Mesenchymal stem cell (in vitro differentiated cells and primary cell): ENCODE data around the gene KSR1.

Source experiments
- DNase-seq: peaks from one replicate; pipeline ENCODE4 v3.0.0-alpha.2; 2013
- H2AFZ ChIP-seq: one replicate; pipeline ENCODE4 v1.6.1; 2013; ENCODE audit warnings: low read depth, mild to moderate bottlenecking, control low read depth, inconsistent platforms, low read length, moderate library complexity
- H2AK5ac ChIP-seq: 2 replicates; pipeline ENCODE4 v1.6.1; 2013; ENCODE audit warnings: low read length, moderate library complexity, mild to moderate bottlenecking, inconsistent platforms; ENCODE audit not compliant: severe bottlenecking
- H2BK120ac ChIP-seq: one replicate; pipeline ENCODE4 v1.6.1; 2013; ENCODE audit warnings: low read depth, mild to moderate bottlenecking, inconsistent platforms, low read length, moderate library complexity
- H2BK12ac ChIP-seq, 2 experiments: one replicate each; pipeline ENCODE4 v1.6.1; 2013; ENCODE audit warnings: inconsistent platforms in 2 of 2, low read length in 2 of 2, mild to moderate bottlenecking in 2 of 2, moderate library complexity in 2 of 2, control low read depth in 1 of 2
- H2BK15ac ChIP-seq: one replicate; pipeline ENCODE4 v1.6.1; 2013; ENCODE audit warnings: mild to moderate bottlenecking, low read depth, inconsistent platforms; ENCODE audit not compliant: poor library complexity, severe bottlenecking
- H2BK5ac ChIP-seq: 2 replicates; pipeline ENCODE4 v1.6.1; 2013; ENCODE audit warnings: low read depth, mild to moderate bottlenecking, low read length, control low read depth, inconsistent platforms; ENCODE audit not compliant: poor library complexity, severe bottlenecking
- H3K14ac ChIP-seq, 2 experiments: one replicate each; pipeline ENCODE4 v1.6.1; 2013; ENCODE audit warnings: inconsistent platforms in 2 of 2, low read length in 2 of 2, control low read depth in 1 of 2, mild to moderate bottlenecking in 1 of 2, moderate library complexity in 1 of 2
- H3K18ac ChIP-seq, 2 experiments: one replicate each; pipeline ENCODE4 v1.6.1; 2013; ENCODE audit warnings: inconsistent platforms in 2 of 2, low read length in 2 of 2, control low read depth in 1 of 2, low read depth in 1 of 2, mild to moderate bottlenecking in 1 of 2
- H3K23ac ChIP-seq, 2 experiments: one replicate each; pipeline ENCODE4 v1.6.1; 2013; ENCODE audit warnings: inconsistent platforms in 2 of 2, low read length in 2 of 2, mild to moderate bottlenecking in 2 of 2, moderate library complexity in 2 of 2, control low read depth in 1 of 2
- H3K27ac ChIP-seq: 2 replicates; pipeline ENCODE4 v1.5.1; 2013; ENCODE audit warnings: mild to moderate bottlenecking, moderate library complexity, low read length, control low read depth, inconsistent platforms; ENCODE audit not compliant: poor library complexity, severe bottlenecking
- H3K27me3 ChIP-seq, 2 experiments: 2 replicates each; pipeline versions ENCODE4 v1.6.1 to v1.7.0; 2013; ENCODE audit warnings: low read length in 2 of 2, mild to moderate bottlenecking in 2 of 2, moderate library complexity in 2 of 2, control low read depth in 1 of 2, inconsistent platforms in 1 of 2; ENCODE audit not compliant: control insufficient read depth in 1 of 2, insufficient read depth in 1 of 2
- H3K36me3 ChIP-seq, 2 experiments: 2 replicates each; pipeline versions ENCODE4 v1.6.1 to v1.7.0; 2013; ENCODE audit warnings: low read length in 2 of 2, control low read depth in 1 of 2, inconsistent platforms in 1 of 2, low read depth in 1 of 2, mild to moderate bottlenecking in 1 of 2; ENCODE audit not compliant: insufficient read depth in 2 of 2, control insufficient read depth in 1 of 2
- H3K4ac ChIP-seq, 2 experiments: one replicate each; pipeline ENCODE4 v1.6.1; 2013; ENCODE audit warnings: inconsistent platforms in 2 of 2, low read length in 2 of 2, mild to moderate bottlenecking in 2 of 2, moderate library complexity in 2 of 2, control low read depth in 1 of 2, low read depth in 1 of 2
- H3K4me1 ChIP-seq: 2 replicates; pipeline ENCODE4 v1.6.1; 2013; ENCODE audit warnings: low read depth, low read length, control low read depth; ENCODE audit not compliant: control insufficient read depth, insufficient read depth
- H3K4me2 ChIP-seq: 2 replicates; pipeline ENCODE4 v1.6.1; 2013; ENCODE audit warnings: low read length, mild to moderate bottlenecking, inconsistent platforms; ENCODE audit not compliant: poor library complexity, severe bottlenecking
- H3K4me3 ChIP-seq, 2 experiments: 2 replicates each; pipeline versions ENCODE4 v1.5.1 to v1.7.0; 2013; ENCODE audit warnings: low read length in 2 of 2, mild to moderate bottlenecking in 2 of 2, control low read depth in 1 of 2, low read depth in 1 of 2; ENCODE audit not compliant: insufficient read depth in 1 of 2
- H3K79me1 ChIP-seq: replicated peaks from 2 replicates; pipeline ENCODE4 v1.6.1; 2013; ENCODE audit warnings: mild to moderate bottlenecking, control low read depth, low read length, inconsistent platforms; ENCODE audit not compliant: poor library complexity, severe bottlenecking
- H3K9ac ChIP-seq: 2 replicates; pipeline ENCODE4 v1.7.0; 2013; ENCODE audit warnings: mild to moderate bottlenecking, low read length, moderate library complexity
- H3K9me3 ChIP-seq: 2 replicates; pipeline ENCODE4 v1.7.0; 2013; ENCODE audit warnings: mild to moderate bottlenecking, low read length; ENCODE audit not compliant: control insufficient read depth
- H4K8ac ChIP-seq: one replicate; pipeline ENCODE4 v1.6.1; 2013; ENCODE audit warnings: inconsistent platforms, mild to moderate bottlenecking, low read length, moderate library complexity
- H4K91ac ChIP-seq: one replicate; pipeline ENCODE4 v1.6.1; 2013; ENCODE audit warnings: mild to moderate bottlenecking, low read length, inconsistent platforms
- WGBS: methylation state at CpG from one replicate; pipeline ENCODE4 v1.1.7; 2013; ENCODE audit warnings: mixed read lengths; 5-methylcytosine and 5-hydroxymethylcytosine counted together

Gene KSR1

DNA sequence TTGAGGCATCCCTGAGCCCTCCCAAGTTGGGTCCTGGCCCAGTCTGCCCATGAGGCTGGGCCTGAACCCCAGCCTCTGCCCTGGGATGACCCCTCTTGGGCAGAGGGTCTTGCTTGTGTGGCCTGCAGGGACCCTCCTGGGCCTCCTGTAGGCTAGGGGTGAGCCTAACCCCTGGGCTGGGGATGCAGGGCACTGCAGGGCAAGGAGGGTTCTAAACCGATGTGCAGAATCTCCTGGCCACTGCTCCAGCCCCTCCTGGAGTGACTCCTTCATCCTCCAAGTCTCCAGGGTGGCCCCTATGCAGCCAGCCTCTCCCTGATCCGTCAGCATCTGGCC, 212.2 kb downstream of the KSR1 start:
- Histone ChIP-seq H2BK15ac (no peak overlapping the region), H3K4me2 (no peak overlapping the region), H3K79me1 (no peaks in the 10 kb centered on the region), H3K14ac (no peak overlapping the region), H2AFZ (no peak overlapping the region), H3K4ac (no peak overlapping the region), H2BK5ac (no peak overlapping the region), H3K9me3 (no peaks in the 10 kb centered on the region), H3K27ac (no peak overlapping the region), H4K8ac (no peak overlapping the region), H3K23ac (no peak overlapping the region), H2BK120ac (no peak overlapping the region), H3K4me3 (no peak overlapping the region), H3K36me3 (no peaks in the 10 kb centered on the region), H3K18ac (no peak overlapping the region), H4K91ac (no peak overlapping the region), H2BK12ac (no peak overlapping the region), H3K27me3 (peaks cover 0 to 23% of the 10 kb centered on the region in 2 experiments), H2AK5ac (no peak overlapping the region), H3K9ac (no peak overlapping the region), H3K4me1 (no peaks in the 10 kb centered on the region)
- no peak for DNase-seq
- WGBS = 62% methylated on average over 2 of the region's 2 CpGs

DNA sequence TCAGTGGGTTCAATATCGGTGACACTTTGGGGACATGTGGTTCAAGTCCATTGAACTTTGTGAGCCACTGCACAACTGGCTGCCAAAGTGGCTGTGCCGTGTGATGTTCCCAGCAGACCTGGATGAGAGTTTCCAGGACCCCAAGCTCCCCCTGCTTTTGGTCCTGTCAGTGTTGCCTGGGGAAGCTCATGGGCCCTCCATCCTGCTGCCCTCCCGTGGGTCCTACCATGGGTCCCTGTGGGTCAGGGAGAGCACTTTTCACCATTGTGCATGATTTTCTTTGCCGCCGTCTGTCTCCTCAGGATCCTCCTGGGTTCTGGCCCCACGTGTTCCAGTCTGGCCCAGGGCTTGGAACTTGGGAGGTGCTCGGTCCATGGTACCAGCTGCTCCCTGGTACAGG, 212.9 kb downstream of the KSR1 start:
- H3K79me1 ChIP-seq = no peaks in the 10 kb centered on the region
- no peak overlapping the region for H2BK5ac ChIP-seq
- no peak overlapping the region for H2AFZ ChIP-seq
- no peak overlapping the region for H4K91ac ChIP-seq
- no peaks in the 10 kb centered on the region for H3K9me3 ChIP-seq
- H3K27me3 ChIP-seq = peaks cover 0 to 19% of the 10 kb centered on the region in 2 experiments
- no peak overlapping the region for H2AK5ac ChIP-seq
- H3K23ac ChIP-seq = no peak overlapping the region
- H3K4me1 ChIP-seq = no peaks in the 10 kb centered on the region
- H3K18ac ChIP-seq = no peak overlapping the region
- DNase-seq = no peak
- no peak overlapping the region for H3K27ac ChIP-seq
- no peak overlapping the region for H3K4me2 ChIP-seq
- H2BK15ac ChIP-seq = no peak overlapping the region
- H3K36me3 ChIP-seq = no peaks in the 10 kb centered on the region
- H2BK12ac ChIP-seq = no peak overlapping the region
- H3K9ac ChIP-seq = no peak overlapping the region
- WGBS = 76% methylated on average over 7 of the region's 7 CpGs
- H3K4ac ChIP-seq = no peak overlapping the region
- H3K4me3 ChIP-seq = no peak overlapping the region
- H3K14ac ChIP-seq = no peak overlapping the region
- no peak overlapping the region for H2BK120ac ChIP-seq
- H4K8ac ChIP-seq = no peak overlapping the region

GRCh38 chr17:27669850-27670249, 213.6 kb downstream of the KSR1 start:
- no peak overlapping the region for H3K9ac ChIP-seq
- no peak overlapping the region for H3K18ac ChIP-seq
- H3K36me3 ChIP-seq = no peaks in the 10 kb centered on the region
- no peak overlapping the region for H4K91ac ChIP-seq
- H3K4me2 ChIP-seq = no peak overlapping the region
- no peaks in the 10 kb centered on the region for H3K4me1 ChIP-seq
- H2BK5ac ChIP-seq = no peak overlapping the region
- H2AK5ac ChIP-seq = no peak overlapping the region
- H2AFZ ChIP-seq = no peak overlapping the region
- H3K9me3 ChIP-seq = no peaks in the 10 kb centered on the region
- no peak overlapping the region for H3K4ac ChIP-seq
- H3K23ac ChIP-seq = no peak overlapping the region
- WGBS = 54% methylated on average over 4 of the region's 5 CpGs
- no peak for DNase-seq
- H3K27me3 ChIP-seq = peaks cover 0 to 19% of the 10 kb centered on the region in 2 experiments
- H3K14ac ChIP-seq = no peak overlapping the region
- no peak overlapping the region for H3K27ac ChIP-seq
- H4K8ac ChIP-seq = no peak overlapping the region
- no peak overlapping the region for H3K4me3 ChIP-seq
- no peak overlapping the region for H2BK12ac ChIP-seq
- no peaks in the 10 kb centered on the region for H3K79me1 ChIP-seq
- no peak overlapping the region for H2BK120ac ChIP-seq
- H2BK15ac ChIP-seq = no peak overlapping the region

DNA sequence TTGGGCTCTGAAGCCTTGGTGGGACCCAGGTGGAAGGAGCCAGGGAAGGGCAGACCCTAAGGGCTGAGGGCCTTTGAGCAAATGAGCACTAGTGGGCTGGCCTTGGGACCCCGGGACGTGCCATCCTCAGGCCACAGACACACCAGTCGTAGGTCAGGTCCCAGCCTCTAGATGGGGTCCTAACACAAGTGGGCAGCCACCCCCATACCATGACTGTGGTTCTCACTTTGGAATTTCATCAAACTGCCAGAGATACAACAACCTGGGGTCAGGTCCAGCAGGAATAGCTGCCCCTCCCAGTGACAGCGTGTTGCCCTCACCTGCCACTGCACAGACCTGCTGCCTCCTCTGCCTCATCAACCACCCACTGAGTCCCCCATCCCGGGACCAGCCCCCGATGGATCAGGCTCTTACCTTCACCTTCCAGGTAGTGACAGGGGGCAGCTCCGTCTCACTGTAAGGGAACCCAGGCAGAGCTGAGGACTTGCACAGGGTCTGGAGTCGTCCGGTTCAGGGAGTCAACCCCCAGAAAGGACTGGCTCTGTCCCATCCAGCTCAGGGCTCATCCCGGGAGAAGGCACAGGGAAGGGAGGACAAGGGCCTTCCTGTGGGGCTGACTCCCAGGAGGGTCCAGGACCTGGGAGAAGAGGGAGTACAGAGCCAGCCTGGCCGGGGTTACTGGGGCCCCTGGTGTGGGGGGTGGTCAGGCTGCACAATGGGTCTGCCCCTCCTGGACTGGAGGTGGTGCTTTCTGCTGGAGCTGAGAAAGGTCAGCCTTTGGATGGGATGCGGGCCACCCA, 214.7 kb downstream of the KSR1 start:
- H3K9me3 ChIP-seq = no peaks in the 10 kb centered on the region
- H3K36me3 ChIP-seq = no peaks in the 10 kb centered on the region
- no peak overlapping the region for H2BK120ac ChIP-seq
- no peak overlapping the region for H2BK12ac ChIP-seq
- H2BK15ac ChIP-seq = no peak overlapping the region
- no peak overlapping the region for H4K91ac ChIP-seq
- WGBS = 83% methylated on average over 12 of the region's 12 CpGs
- H3K4me2 ChIP-seq = no peak overlapping the region
- no peaks in the 10 kb centered on the region for H3K79me1 ChIP-seq
- no peak overlapping the region for H2BK5ac ChIP-seq
- no peak overlapping the region for H3K14ac ChIP-seq
- no peak overlapping the region for H3K9ac ChIP-seq
- H3K4me1 ChIP-seq = no peaks in the 10 kb centered on the region
- no peak overlapping the region for H3K4me3 ChIP-seq
- DNase-seq = no peak
- H3K18ac ChIP-seq = no peak overlapping the region
- H3K27me3 ChIP-seq = peaks cover 0 to 19% of the 10 kb centered on the region in 2 experiments
- H3K4ac ChIP-seq = no peak overlapping the region
- no peak overlapping the region for H3K23ac ChIP-seq
- H3K27ac ChIP-seq = no peak overlapping the region
- H2AFZ ChIP-seq = no peak overlapping the region
- H2AK5ac ChIP-seq = no peak overlapping the region
- no peak overlapping the region for H4K8ac ChIP-seq
